NOMO-1 treated with dmso at 0.1 percent for 144 hours (cell line): ENCODE measurements around the gene SLC47A2.
A peak's percentile ranks its signal among the peaks of the same experiment; 100 is the strongest.

Experiments
- DNase-seq: peaks from one replicate; lab custom pipeline; 2025; ENCODE audit not compliant: unreplicated experiment; lab: John Stamatoyannopoulos, UW

Gene SLC47A2

GRCh38 chr17:19747829-19748806 lies 31.7 kb upstream of the SLC47A2 start, which contains the start of gene ALDH3A1:
Gene ALDH3A1, minus strand, starts transcription at chr17:19748298. Its CDS starts 3,169 bp downstream, at chr17:19745129.
- DNase-seq = no peak

GRCh38 chr17:19747159-19747719 lies 30.9 kb upstream of the SLC47A2 start:
- no peak for DNase-seq

GRCh38 chr17:19746517-19746916 lies 30.1 kb upstream of the SLC47A2 start:
- no peak for DNase-seq

GRCh38 chr17:19744922-19745757 lies 28.8 kb upstream of the SLC47A2 start:
- DNase-seq = peak; percentile 52

GRCh38 chr17:19744492-19744891 lies 28.1 kb upstream of the SLC47A2 start:
- no peak for DNase-seq

GRCh38 chr17:19743101-19744100 lies 27.0 kb upstream of the SLC47A2 start:
- no peak for DNase-seq

DNA sequence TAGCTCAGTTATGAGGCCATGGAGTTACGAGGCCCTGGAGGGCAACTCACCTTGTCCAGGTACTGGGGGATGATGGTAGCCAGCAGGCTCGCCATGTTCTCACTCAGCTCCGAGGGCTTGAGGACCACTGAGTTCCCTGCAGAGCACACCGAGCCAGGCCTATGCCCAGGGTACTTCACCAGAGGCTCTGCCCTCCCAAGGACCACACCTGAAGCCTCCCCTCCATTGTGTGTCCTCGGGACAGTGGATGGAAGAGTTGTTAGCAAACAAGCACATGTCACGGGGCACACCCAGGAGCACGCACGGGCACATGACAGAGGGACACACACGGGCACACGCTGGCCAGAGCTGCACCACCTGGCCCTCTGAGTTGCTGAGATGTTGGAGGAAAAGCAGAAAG lies 26.1 kb upstream of the SLC47A2 start:
- no peak for DNase-seq

GRCh38 chr17:19741832-19742457 lies 25.6 kb upstream of the SLC47A2 start:
- no peak for DNase-seq

- no peak for DNase-seq
Measured at GRCh38 chr17:19740933-19741332, 24.5 kb upstream of the SLC47A2 start.

DNA sequence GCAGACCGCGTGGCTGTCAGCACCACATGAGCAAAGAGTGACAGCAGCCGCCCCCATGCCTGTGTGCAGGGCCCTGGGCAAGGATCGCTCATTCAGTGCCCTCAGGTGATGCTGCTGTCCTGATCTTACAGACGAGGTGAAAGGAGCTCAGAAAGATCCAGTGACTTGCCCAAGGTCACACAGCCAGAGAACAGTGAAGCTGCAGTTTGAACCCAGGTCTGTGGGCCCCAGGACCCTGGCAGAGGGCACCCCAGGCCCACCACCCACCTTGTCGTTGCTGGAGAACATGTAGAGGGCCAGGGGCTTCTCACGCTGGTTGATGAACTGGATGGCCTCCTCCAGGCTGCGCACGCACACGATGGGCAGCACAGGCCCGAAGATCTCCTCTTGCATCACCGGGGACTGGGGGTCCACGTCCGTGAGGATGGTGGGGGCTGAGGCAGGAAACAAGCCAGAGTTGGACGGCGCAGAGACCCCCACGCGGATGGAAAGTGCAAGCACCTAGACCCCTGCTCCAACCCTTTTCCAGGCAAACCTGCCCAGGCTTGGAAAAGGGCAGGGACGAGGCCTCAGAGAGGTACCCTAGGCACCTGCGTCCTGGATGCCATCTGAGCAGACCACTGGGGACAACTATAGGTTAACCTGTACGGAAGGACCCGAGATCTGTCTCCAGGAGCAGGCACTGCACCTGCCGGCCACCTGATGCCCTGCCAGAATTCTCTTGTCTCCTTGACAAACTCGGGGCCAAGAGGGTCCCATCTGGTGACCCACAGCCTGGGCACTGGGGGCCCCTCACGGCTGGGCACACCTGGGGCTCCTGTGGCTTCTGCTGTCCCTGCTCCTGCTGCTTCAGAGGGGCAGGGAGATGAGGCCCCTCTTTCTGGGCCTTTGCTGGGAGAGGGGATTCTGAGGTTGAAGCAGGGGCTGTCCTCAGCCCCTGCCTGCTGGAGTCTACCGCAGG lies 23.1 kb upstream of the SLC47A2 start:
- no peak for DNase-seq

- no peak for DNase-seq
Measured at GRCh38 chr17:19738757-19739156, 22.4 kb upstream of the SLC47A2 start.

- DNase-seq = no peak
Measured at GRCh38 chr17:19738073-19738449, 21.7 kb upstream of the SLC47A2 start.

GRCh38 chr17:19737305-19738072 lies 21.1 kb upstream of the SLC47A2 start:
- DNase-seq = no peak

GRCh38 chr17:19736071-19736470 lies 19.7 kb upstream of the SLC47A2 start:
- no peak for DNase-seq

DNA sequence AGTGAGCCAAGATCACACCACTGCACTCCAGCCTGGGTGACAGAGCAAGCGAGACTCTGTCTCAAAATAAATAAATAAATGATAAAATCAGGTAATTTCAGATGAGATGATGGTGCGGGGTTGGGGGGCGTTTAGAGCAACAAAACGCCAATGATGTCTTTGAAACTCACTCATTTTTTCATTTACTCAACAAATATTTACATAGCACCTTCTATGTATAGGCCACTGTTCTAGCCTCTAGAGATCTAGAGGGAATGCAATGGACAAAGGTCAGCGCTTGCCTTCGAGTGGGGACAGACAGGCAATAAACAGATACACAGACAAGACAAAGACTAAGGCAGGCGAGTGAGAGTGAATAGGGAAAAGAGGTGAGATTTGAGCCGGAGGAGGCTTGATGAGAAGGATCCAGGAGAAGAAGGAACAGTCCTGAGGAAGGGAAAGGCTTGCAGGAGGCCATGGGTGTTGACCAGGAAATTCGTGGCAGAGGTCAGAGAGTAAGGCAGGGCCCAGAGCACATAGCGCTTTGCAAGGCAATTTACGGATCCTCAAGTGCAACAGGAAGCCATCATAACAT lies 17.7 kb upstream of the SLC47A2 start:
- DNase-seq = no peak

GRCh38 chr17:19731626-19732025 lies 15.2 kb upstream of the SLC47A2 start:
- no peak for DNase-seq

DNA sequence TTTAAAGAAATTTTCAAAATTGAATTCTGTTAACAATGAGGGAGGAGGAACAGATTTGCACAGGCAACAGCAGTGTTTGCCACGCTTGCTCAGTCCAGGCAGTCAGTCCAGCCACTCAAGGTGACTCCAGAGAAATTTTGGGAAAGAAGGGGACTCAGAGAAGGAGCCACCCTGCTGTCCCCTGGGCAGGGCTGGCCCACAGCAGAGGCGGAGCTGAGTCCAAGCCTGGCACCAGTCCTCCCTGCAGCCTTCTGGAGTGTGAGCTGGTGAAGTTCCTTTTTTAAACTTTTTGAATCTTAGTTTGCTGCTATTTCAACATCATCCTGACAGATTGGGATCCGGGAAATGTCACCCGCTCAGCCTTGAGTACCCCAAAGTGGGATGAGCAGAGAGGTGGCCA lies 14.5 kb upstream of the SLC47A2 start:
- DNase-seq = no peak

DNA sequence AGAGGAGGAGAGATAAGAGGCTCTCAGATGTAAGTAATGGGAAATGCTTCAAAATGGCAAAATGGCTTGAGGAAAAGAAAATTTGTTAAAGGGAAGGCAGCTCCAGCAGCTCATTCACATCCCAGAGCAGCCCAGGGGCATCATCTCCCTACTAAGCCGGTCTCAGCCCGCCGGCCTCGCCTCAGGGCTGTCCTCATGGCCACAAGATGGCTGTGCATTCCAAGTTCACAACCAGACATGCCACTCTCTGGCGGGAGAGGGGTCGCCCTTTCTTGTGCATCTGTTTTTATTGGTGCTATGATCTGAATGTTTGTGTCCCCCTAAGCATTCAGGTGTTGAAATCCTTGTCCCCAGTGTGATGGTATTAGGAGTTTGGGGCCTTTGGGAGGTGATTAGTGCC lies 13.5 kb upstream of the SLC47A2 start:
- DNase-seq = no peak
